WTC11 (cell line): ENCODE results near the gene NUAK1. TPM values are rescaled to one million over a fixed set of nuclear protein-coding genes. Genes with fewer than 3 reads are reported as not detected.

Source experiments
- ATAC-seq: fragments of 200-7000 bp; cut with Tn5 transposase; 2 replicates; pipeline ENCODE4 v1.10.0; 2021; ENCODE audit warnings: mild to moderate bottlenecking, moderate library complexity
- CTCF ChIA-PET: fragments of 300-600 bp; sonication (Branson Sonifier 250); formaldehyde crosslinking; loops from one replicate; lab custom pipeline; 2021; ENCODE audit warnings: antibody characterized with exemption; lab: Charles Lee
- POLR2A ChIA-PET: fragments of 350-600 bp; sonication (Branson Sonifier 250); formaldehyde crosslinking; loops from one replicate; lab custom pipeline; 2021; ENCODE audit warnings: antibody characterized with exemption; lab: Charles Lee
- DNase-seq: peaks from one replicate; pipeline ENCODE4 v3.0.0; 2021; ENCODE audit warnings: low spot score
- H3K27ac Mint-ChIP-seq: 2 replicates; pipeline ENCODE4 v1.8.0; 2021; ENCODE audit warnings: mixed read lengths
- H3K27me3 Mint-ChIP-seq: 2 replicates; pipeline ENCODE4 v1.8.0; 2021; ENCODE audit warnings: low read depth, mild to moderate bottlenecking, moderate library complexity, mixed read lengths
- H3K36me3 Mint-ChIP-seq: 2 replicates; pipeline ENCODE4 v1.8.0; 2021; ENCODE audit warnings: mixed read lengths
- H3K4me1 Mint-ChIP-seq: 2 replicates; pipeline ENCODE4 v1.8.0; 2022; ENCODE audit warnings: mixed read lengths
- H3K4me3 Mint-ChIP-seq: 2 replicates; pipeline ENCODE4 v1.8.0; 2021; ENCODE audit warnings: mild to moderate bottlenecking, moderate library complexity, mixed read lengths
- H3K9me3 Mint-ChIP-seq: 2 replicates; pipeline ENCODE4 v1.8.0; 2021; ENCODE audit warnings: mixed read lengths
- ATF2 ChIP-seq: sonication (generic); formaldehyde crosslinking; IDR thresholded peaks from 2 replicates; pipeline ENCODE4 v1.8.1; 2022; ENCODE audit warnings: low read depth, missing genetic modification reagents, borderline replicate concordance
- CBFB ChIP-seq: sonication (generic); formaldehyde crosslinking; IDR thresholded peaks from 2 replicates; pipeline ENCODE4 v1.8.1; 2022; ENCODE audit warnings: mild to moderate bottlenecking, low read depth, missing genetic modification reagents
- E2F4 ChIP-seq: sonication (generic); formaldehyde crosslinking; IDR thresholded peaks from 2 replicates; pipeline ENCODE4 v1.8.1; 2022; ENCODE audit warnings: low read depth, mild to moderate bottlenecking, moderate library complexity, missing genetic modification reagents, borderline replicate concordance
- E2F5 ChIP-seq: sonication (generic); formaldehyde crosslinking; IDR thresholded peaks from 2 replicates; pipeline ENCODE4 v1.8.1; 2022; ENCODE audit warnings: mild to moderate bottlenecking, moderate library complexity, missing genetic modification reagents
- FOXJ3 ChIP-seq: sonication (generic); formaldehyde crosslinking; IDR thresholded peaks from 2 replicates; pipeline ENCODE4 v1.9.0; 2021; ENCODE audit warnings: missing genetic modification reagents, mild to moderate bottlenecking, borderline replicate concordance
- HMGA2 ChIP-seq: fragments of 250-450 bp; sonication (Bioruptor Pico); IDR thresholded peaks from 2 replicates; pipeline ENCODE4 v1.4.0; 2021; ENCODE audit warnings: mild to moderate bottlenecking, moderate library complexity
- IRF2 ChIP-seq: sonication (generic); formaldehyde crosslinking; IDR thresholded peaks from 2 replicates; pipeline ENCODE4 v1.8.0; 2022; ENCODE audit warnings: low read depth, missing genetic modification reagents, borderline replicate concordance
- JAZF1 ChIP-seq: fragments of 250-450 bp; sonication (Bioruptor Pico); IDR thresholded peaks from 2 replicates; pipeline ENCODE4 v1.9.0; 2021; ENCODE audit warnings: moderate library complexity, mild to moderate bottlenecking, inconsistent platforms
- MXD4 ChIP-seq: fragments of 250-450 bp; sonication (Bioruptor Pico); IDR thresholded peaks from 2 replicates; pipeline ENCODE4 v1.8.0; 2021; ENCODE audit warnings: mild to moderate bottlenecking, moderate library complexity, borderline replicate concordance
- NFYB ChIP-seq: sonication (generic); formaldehyde crosslinking; conservative IDR thresholded peaks from 2 replicates; pipeline ENCODE4 v1.8.0; 2022; ENCODE audit warnings: low read depth, missing genetic modification reagents
- PRDM15 ChIP-seq: sonication (generic); formaldehyde crosslinking; IDR thresholded peaks from 2 replicates; pipeline ENCODE4 v1.8.0; 2022; ENCODE audit warnings: missing genetic modification reagents
- RORB ChIP-seq: fragments of 250-450 bp; sonication (Bioruptor Pico); IDR thresholded peaks from 2 replicates; pipeline ENCODE4 v1.9.0; 2021; ENCODE audit warnings: mild to moderate bottlenecking
- SMAD4 ChIP-seq: sonication (generic); formaldehyde crosslinking; IDR thresholded peaks from 2 replicates; pipeline ENCODE4 v1.8.0; 2022; ENCODE audit warnings: mild to moderate bottlenecking, missing genetic modification reagents
- TEAD4 ChIP-seq: sonication (generic); formaldehyde crosslinking; IDR thresholded peaks from 2 replicates; pipeline ENCODE4 v1.8.0; 2022; ENCODE audit warnings: mild to moderate bottlenecking, missing genetic modification reagents
- ZBTB21 ChIP-seq: sonication (generic); formaldehyde crosslinking; IDR thresholded peaks from 2 replicates; pipeline ENCODE4 v1.8.1; 2023; ENCODE audit warnings: mild to moderate bottlenecking, missing genetic modification reagents, borderline replicate concordance
- ZNF121 ChIP-seq: sonication (generic); formaldehyde crosslinking; IDR thresholded peaks from 2 replicates; pipeline ENCODE4 v1.8.0; 2023; ENCODE audit warnings: missing genetic modification reagents
- ZNF317 ChIP-seq: sonication (generic); formaldehyde crosslinking; IDR thresholded peaks from 2 replicates; pipeline ENCODE4 v1.8.1; 2023; ENCODE audit warnings: low read depth, mild to moderate bottlenecking, moderate library complexity, missing genetic modification reagents, borderline replicate concordance
- ZNF396 ChIP-seq: fragments of 250-450 bp; sonication (Bioruptor Pico); IDR thresholded peaks from 2 replicates; pipeline ENCODE4 v1.8.0; 2021; ENCODE audit warnings: mild to moderate bottlenecking, moderate library complexity, borderline replicate concordance
- total RNA-seq: library from RNA; stranded (reverse); gene quantifications from 3 replicates; pipeline ENCODE4 v1.2.3, GENCODE V29; 2021
- TF ChIP-seq, protein P1 (sequence below): sonication (generic); formaldehyde crosslinking; conservative IDR thresholded peaks from 2 replicates; pipeline ENCODE4 v1.8.1; 2022; ENCODE audit warnings: mild to moderate bottlenecking, missing genetic modification reagents
- TF ChIP-seq, protein P2 (sequence below): sonication (generic); formaldehyde crosslinking; conservative IDR thresholded peaks from 2 replicates; pipeline ENCODE4 v1.8.1; 2023; ENCODE audit warnings: mild to moderate bottlenecking, low read depth, missing genetic modification reagents, moderate library complexity
- TF ChIP-seq, protein P3 (sequence below): sonication (generic); formaldehyde crosslinking; IDR thresholded peaks from 2 replicates; pipeline ENCODE4 v1.8.1; 2023; ENCODE audit warnings: mild to moderate bottlenecking, missing genetic modification reagents, borderline replicate concordance

The NUAK1 gene
- total RNA-seq, 1 experiment from 2014 or later = 15.9 TPM

DNA sequence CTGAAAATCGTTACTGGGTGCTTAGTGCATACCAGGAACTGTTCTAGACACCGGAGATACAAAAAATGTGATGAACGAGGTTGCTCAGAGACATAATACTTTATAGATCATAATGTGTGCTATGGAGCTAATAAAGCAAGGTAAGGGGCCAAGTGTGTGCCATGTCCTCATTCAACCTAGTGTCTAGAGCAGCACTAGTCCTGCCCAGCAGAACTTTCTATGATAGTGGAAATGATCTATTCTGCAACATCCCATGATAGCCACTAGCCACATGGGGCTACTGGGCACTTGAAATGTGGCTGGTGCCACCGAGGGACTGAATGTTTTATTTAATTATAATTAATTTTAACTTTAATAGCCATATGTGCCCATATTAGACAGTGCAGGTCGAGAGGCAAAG lies 15.6 kb downstream of the NUAK1 start (continued):
- no peak for TF ChIP-seq ATF2 (CRISPR knock-in tag)
- no peak for TF ChIP-seq SMAD4 (CRISPR knock-in tag)
- no peak for TF ChIP-seq TEAD4 (CRISPR knock-in tag)
- TF ChIP-seq JAZF1 (CRISPR knock-in tag) = no peak
- TF ChIP-seq PRDM15 = no peak
- TF ChIP-seq, protein P1, sequence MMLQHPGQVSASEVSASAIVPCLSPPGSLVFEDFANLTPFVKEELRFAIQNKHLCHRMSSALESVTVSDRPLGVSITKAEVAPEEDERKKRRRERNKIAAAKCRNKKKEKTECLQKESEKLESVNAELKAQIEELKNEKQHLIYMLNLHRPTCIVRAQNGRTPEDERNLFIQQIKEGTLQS (CRISPR knock-in tag) = no peak
- no peak for TF ChIP-seq CBFB (CRISPR knock-in tag)
- TF ChIP-seq E2F4 = no peak
- TF ChIP-seq E2F5 (CRISPR knock-in tag) = no peak

- H3K4me1 Mint-ChIP-seq = peaks cover 56% of the 10 kb centered on the region
- H3K9me3 Mint-ChIP-seq = no peaks in the 10 kb centered on the region
- H3K36me3 Mint-ChIP-seq = no peaks in the 10 kb centered on the region
- DNase-seq (no peak), ATAC-seq (no peak)
- CTCF ChIA-PET = interaction anchor here (0.5 kb wide), 1 partner anchor 691 kb away, joined by 4 read pairs; no protein-coding TSS in a partner anchor
- no peak overlapping the region for H3K4me3 Mint-ChIP-seq
- no peak overlapping the region for H3K27ac Mint-ChIP-seq
- POLR2A ChIA-PET = no interaction called here
- no peaks in the 10 kb centered on the region for H3K27me3 Mint-ChIP-seq
- TF ChIP-seq HMGA2 (CRISPR knock-in tag) (no peak), E2F5 (CRISPR knock-in tag) (no peak), ZNF121 (CRISPR knock-in tag) (no peak), IRF2 (CRISPR knock-in tag) (no peak), ZBTB21 (CRISPR knock-in tag) (no peak), MXD4 (no peak), RORB (CRISPR knock-in tag) (no peak), FOXJ3 (CRISPR knock-in tag) (no peak), ZNF396 (CRISPR knock-in tag) (no peak), ZNF317 (CRISPR knock-in tag) (no peak), NFYB (CRISPR knock-in tag) (no peak)
- TF ChIP-seq, protein P2, sequence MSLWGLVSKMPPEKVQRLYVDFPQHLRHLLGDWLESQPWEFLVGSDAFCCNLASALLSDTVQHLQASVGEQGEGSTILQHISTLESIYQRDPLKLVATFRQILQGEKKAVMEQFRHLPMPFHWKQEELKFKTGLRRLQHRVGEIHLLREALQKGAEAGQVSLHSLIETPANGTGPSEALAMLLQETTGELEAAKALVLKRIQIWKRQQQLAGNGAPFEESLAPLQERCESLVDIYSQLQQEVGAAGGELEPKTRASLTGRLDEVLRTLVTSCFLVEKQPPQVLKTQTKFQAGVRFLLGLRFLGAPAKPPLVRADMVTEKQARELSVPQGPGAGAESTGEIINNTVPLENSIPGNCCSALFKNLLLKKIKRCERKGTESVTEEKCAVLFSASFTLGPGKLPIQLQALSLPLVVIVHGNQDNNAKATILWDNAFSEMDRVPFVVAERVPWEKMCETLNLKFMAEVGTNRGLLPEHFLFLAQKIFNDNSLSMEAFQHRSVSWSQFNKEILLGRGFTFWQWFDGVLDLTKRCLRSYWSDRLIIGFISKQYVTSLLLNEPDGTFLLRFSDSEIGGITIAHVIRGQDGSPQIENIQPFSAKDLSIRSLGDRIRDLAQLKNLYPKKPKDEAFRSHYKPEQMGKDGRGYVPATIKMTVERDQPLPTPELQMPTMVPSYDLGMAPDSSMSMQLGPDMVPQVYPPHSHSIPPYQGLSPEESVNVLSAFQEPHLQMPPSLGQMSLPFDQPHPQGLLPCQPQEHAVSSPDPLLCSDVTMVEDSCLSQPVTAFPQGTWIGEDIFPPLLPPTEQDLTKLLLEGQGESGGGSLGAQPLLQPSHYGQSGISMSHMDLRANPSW = no peak
- TF ChIP-seq, protein P3, sequence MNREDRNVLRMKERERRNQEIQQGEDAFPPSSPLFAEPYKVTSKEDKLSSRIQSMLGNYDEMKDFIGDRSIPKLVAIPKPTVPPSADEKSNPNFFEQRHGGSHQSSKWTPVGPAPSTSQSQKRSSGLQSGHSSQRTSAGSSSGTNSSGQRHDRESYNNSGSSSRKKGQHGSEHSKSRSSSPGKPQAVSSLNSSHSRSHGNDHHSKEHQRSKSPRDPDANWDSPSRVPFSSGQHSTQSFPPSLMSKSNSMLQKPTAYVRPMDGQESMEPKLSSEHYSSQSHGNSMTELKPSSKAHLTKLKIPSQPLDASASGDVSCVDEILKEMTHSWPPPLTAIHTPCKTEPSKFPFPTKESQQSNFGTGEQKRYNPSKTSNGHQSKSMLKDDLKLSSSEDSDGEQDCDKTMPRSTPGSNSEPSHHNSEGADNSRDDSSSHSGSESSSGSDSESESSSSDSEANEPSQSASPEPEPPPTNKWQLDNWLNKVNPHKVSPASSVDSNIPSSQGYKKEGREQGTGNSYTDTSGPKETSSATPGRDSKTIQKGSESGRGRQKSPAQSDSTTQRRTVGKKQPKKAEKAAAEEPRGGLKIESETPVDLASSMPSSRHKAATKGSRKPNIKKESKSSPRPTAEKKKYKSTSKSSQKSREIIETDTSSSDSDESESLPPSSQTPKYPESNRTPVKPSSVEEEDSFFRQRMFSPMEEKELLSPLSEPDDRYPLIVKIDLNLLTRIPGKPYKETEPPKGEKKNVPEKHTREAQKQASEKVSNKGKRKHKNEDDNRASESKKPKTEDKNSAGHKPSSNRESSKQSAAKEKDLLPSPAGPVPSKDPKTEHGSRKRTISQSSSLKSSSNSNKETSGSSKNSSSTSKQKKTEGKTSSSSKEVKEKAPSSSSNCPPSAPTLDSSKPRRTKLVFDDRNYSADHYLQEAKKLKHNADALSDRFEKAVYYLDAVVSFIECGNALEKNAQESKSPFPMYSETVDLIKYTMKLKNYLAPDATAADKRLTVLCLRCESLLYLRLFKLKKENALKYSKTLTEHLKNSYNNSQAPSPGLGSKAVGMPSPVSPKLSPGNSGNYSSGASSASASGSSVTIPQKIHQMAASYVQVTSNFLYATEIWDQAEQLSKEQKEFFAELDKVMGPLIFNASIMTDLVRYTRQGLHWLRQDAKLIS (CRISPR knock-in tag) = no peak
These were observed 16.8 kb downstream of the NUAK1 start for GRCh38 chr12:106122004-106122403.
